Peyer's patch (tissue), 4 donors: ENCODE data around the gene PLXNA4.

Experiments used
- POLR2A ChIP-seq, 2 donors: fragments of 450-650 bp; IDR thresholded peaks; one replicate each; pipeline ENCODE4 v1.5.1; 2017; ENCODE audit warnings: antibody characterized with exemption in 2 of 2, mild to moderate bottlenecking in 2 of 2, moderate library complexity in 2 of 2
- TF ChIP-seq, protein P1 (sequence below), 6 experiments: fragments of 450-650 bp in 4 of 6; fragments of 200-600 bp in 2 of 6; sonication (generic) in 1 of 6; IDR thresholded peaks; one replicate each; pipeline ENCODE4 v1.5.1; 2017 to 2019; ENCODE audit warnings: antibody characterized with exemption in 6 of 6, mild to moderate bottlenecking in 3 of 6, moderate library complexity in 1 of 6

DNA sequence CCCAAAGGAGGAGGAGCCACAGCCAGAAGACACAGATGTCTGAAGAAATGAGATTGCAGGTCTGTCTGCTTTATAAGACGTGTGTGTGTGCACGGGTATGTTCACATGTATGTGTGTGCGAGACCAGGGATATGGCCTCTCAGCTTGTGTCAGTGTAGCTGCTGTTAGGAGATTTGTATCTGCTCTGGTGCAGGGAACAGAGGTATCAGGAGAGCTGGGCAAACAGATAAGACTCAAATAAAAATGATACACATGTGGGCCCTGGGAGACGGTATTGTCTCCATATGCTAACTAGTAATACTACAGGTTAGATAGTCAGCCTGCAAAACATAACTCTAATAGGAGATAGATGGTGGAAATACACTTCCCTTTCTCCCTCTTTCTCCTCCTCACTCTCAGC, 161.0 kb downstream of the PLXNA4 start:
- TF ChIP-seq, protein P1, sequence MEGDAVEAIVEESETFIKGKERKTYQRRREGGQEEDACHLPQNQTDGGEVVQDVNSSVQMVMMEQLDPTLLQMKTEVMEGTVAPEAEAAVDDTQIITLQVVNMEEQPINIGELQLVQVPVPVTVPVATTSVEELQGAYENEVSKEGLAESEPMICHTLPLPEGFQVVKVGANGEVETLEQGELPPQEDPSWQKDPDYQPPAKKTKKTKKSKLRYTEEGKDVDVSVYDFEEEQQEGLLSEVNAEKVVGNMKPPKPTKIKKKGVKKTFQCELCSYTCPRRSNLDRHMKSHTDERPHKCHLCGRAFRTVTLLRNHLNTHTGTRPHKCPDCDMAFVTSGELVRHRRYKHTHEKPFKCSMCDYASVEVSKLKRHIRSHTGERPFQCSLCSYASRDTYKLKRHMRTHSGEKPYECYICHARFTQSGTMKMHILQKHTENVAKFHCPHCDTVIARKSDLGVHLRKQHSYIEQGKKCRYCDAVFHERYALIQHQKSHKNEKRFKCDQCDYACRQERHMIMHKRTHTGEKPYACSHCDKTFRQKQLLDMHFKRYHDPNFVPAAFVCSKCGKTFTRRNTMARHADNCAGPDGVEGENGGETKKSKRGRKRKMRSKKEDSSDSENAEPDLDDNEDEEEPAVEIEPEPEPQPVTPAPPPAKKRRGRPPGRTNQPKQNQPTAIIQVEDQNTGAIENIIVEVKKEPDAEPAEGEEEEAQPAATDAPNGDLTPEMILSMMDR (IDR thresholded peaks at IDR 0.05): no peak
- TF ChIP-seq POLR2A (IDR thresholded peaks at IDR 0.05): no peak
